ENCODE data around the gene WNT1. TPM values are rescaled to one million over a fixed set of nuclear protein-coding genes. Genes with fewer than 3 reads are reported as not detected.
A peak's percentile ranks its signal among the peaks of the same experiment; 100 is the strongest.

The WNT1 gene
- total RNA-seq, 1 experiment from 2014 or later, result not detected

DNA sequence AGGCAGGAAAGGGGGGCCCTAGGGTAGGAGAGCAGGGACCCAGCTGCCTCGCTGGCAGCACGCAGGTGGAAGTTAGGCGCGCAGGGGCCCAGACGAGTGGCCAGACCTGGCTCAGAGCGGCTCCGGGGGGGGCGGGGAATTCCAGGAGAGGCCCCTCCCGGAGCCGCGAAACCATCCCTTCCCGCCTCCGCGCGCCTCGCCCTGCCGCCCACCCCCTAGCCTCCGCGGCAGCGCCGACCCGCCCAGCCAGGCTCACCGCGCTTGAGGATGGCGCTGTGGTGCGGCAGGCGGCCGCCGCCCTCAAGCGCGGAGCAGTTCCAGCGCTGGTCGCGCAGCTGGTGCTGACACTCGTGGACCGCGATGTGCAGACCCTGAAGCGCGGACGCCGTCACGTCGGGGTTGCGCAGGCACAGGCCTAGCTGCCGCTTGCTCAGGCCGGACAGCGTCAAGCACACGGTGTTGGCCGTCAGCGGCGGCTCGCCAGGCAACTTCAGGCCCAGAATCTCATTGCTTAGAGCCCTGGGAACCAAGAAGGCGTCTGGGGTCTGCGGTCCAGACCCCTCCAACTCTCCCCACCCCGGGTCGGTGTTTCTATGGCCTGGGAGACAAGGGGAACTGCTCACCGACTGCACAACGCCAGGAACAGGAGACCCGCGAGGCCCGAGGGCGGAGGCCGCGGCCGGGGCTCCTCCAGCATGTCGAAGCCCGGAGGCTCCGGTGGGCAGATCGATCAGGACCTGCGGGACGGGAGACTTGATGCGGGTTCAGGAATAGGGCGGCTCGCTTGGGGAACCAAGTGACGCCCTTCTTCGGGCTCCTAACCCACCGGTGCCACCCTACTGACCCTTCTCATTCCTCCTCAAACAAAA is 8.1 kb upstream of the WNT1 start:
- POLR2A ChIA-PET, result interaction anchor here (1.0 kb wide), 1 partner anchor 13 kb away, joined by 4 read pairs; the partner anchor contains the start of gene ARF3
- H3K4me1 ChIP-seq, result peaks cover 25% of the 10 kb centered on the region
- Mint-ChIP-seq H3K27ac (ENCODE audit: unreplicated experiment) (peak overlapping the region; percentile 7), H3K36me3 (ENCODE audit: insufficient read depth, unreplicated experiment) (no peaks in the 10 kb centered on the region), H3K4me3 (ENCODE audit: unreplicated experiment) (peak overlapping the region; percentile 77), H3K4me1 (ENCODE audit: low read depth, unreplicated experiment) (peaks cover 18% of the 10 kb centered on the region), H3K27me3 (ENCODE audit: insufficient read depth, unreplicated experiment) (peaks cover 3% of the 10 kb centered on the region), H3K9me3 (ENCODE audit: unreplicated experiment) (no peaks in the 10 kb centered on the region)
- DNase-seq, result no peak
- H3K4me3 ChIP-seq (ENCODE audit: low read depth, low read length), result no peak overlapping the region
- BruUV-seq (replicated peaks), result no TSS peak
- H3K36me3 ChIP-seq (ENCODE audit: control insufficient read depth, insufficient read depth, low read length), result no peaks in the 10 kb centered on the region
- no peaks in the 10 kb centered on the region for H3K27me3 ChIP-seq (replicated peaks; ENCODE audit: control insufficient read depth, insufficient read depth, low read length)
- no peaks in the 10 kb centered on the region for H3K9me3 ChIP-seq
- intact Hi-C loops (cut with micrococcal nuclease; ENCODE audit: unreplicated experiment), result loop anchor here (2.0 kb wide), 1 partner anchor 13 kb away; the partner anchor contains the start of gene ARF3
- TF ChIP-seq, protein P1, sequence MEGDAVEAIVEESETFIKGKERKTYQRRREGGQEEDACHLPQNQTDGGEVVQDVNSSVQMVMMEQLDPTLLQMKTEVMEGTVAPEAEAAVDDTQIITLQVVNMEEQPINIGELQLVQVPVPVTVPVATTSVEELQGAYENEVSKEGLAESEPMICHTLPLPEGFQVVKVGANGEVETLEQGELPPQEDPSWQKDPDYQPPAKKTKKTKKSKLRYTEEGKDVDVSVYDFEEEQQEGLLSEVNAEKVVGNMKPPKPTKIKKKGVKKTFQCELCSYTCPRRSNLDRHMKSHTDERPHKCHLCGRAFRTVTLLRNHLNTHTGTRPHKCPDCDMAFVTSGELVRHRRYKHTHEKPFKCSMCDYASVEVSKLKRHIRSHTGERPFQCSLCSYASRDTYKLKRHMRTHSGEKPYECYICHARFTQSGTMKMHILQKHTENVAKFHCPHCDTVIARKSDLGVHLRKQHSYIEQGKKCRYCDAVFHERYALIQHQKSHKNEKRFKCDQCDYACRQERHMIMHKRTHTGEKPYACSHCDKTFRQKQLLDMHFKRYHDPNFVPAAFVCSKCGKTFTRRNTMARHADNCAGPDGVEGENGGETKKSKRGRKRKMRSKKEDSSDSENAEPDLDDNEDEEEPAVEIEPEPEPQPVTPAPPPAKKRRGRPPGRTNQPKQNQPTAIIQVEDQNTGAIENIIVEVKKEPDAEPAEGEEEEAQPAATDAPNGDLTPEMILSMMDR (IDR thresholded peaks at IDR 0.05; ENCODE audit: insufficient read depth in 1 of 2, low read depth in 1 of 2, low read length in 1 of 2, severe bottlenecking in 1 of 2, unreplicated experiment in 1 of 2), result no peak
- CTCF ChIA-PET, result interaction anchor here (1.0 to 1.8 kb wide), 2 partner anchors 12 to 18 kb away, joined by 3 to 6 read pairs; no protein-coding TSS in a partner anchor

DNA sequence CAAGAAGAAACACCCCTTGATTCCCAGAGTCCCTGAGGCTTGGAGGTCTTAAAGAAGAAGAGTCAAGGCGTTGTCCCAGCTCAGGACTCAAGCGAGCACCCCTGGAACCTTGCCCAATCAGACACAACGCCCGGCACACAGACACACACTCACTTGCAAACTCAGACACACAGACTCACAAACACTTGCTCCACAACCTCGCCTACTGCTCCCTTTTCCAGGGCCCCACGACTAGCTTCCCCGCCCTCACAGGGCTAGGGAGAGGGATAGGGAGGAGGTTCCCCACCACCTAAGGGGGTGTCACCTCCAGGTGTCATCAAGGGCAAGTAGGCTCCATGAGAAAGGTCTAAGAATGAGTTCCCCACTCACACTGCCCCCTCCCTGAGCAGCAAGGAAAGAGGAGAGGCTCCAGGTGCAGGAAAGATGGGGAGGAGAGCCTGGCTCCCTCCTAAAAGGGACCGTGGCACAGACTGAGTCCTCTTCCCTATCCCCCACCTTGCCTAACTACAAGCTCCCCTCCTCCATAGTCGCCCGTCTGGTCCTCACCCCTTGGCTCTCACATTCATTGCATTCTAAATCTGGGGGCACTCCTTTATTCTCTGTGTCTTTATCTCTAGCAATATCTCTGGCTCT is 7.3 kb upstream of the WNT1 start:
- H3K4me3 ChIP-seq (ENCODE audit: low read depth, low read length), result peak overlapping the region; percentile 46
- no peaks in the 10 kb centered on the region for H3K27me3 ChIP-seq (replicated peaks; ENCODE audit: control insufficient read depth, insufficient read depth, low read length)
- Mint-ChIP-seq H3K36me3 (ENCODE audit: insufficient read depth, unreplicated experiment) (no peaks in the 10 kb centered on the region), H3K27ac (ENCODE audit: unreplicated experiment) (peak overlapping the region; percentile 7), H3K4me1 (ENCODE audit: low read depth, unreplicated experiment) (peaks cover 18% of the 10 kb centered on the region), H3K4me3 (ENCODE audit: unreplicated experiment) (peak overlapping the region; percentile 77), H3K27me3 (ENCODE audit: insufficient read depth, unreplicated experiment) (peaks cover 3% of the 10 kb centered on the region), H3K9me3 (ENCODE audit: unreplicated experiment) (no peaks in the 10 kb centered on the region)
- POLR2A ChIA-PET, result interaction anchor here (1.0 kb wide), 1 partner anchor 13 kb away, joined by 4 read pairs; the partner anchor contains the start of gene ARF3
- no peaks in the 10 kb centered on the region for H3K9me3 ChIP-seq
- BruUV-seq (replicated peaks), result no TSS peak
- CTCF ChIA-PET, result interaction anchor here (0.7 to 1.6 kb wide), 7 partner anchors 9 to 896 kb away, joined by 3 to 13 read pairs (median 4); no protein-coding TSS in a partner anchor
- intact Hi-C loops (cut with micrococcal nuclease; ENCODE audit: unreplicated experiment), result loop anchor here (1.0 to 2.0 kb wide), 2 partner anchors 9 to 14 kb away; partner anchors contain the start of gene ARF3
- H3K4me1 ChIP-seq, result peaks cover 25% of the 10 kb centered on the region
- H3K36me3 ChIP-seq (ENCODE audit: control insufficient read depth, insufficient read depth, low read length), result no peaks in the 10 kb centered on the region
- TF ChIP-seq, protein P1 (IDR thresholded peaks at IDR 0.05; ENCODE audit: insufficient read depth in 1 of 2, low read depth in 1 of 2, low read length in 1 of 2, severe bottlenecking in 1 of 2, unreplicated experiment in 1 of 2), result no peak
- DNase-seq, result no peak
